Hepatocyte (in vitro differentiated cells): Measurements from ENCODE around the gene PROK1.

Experiments used
- CTCF ChIP-seq: fragments of 200-600 bp; sonication (generic); IDR thresholded peaks from 2 replicates; pipeline ENCODE4 v1.5.1; 2016; ENCODE audit warnings: antibody characterized with exemption, mild to moderate bottlenecking; ENCODE audit not compliant: poor library complexity
- EZH2 ChIP-seq: fragments of 200-600 bp; sonication (generic); IDR thresholded peaks from 2 replicates; pipeline ENCODE4 v1.6.1; 2016; ENCODE audit warnings: antibody characterized with exemption, mild to moderate bottlenecking, borderline replicate concordance
- EZH2phosphoT487 ChIP-seq: fragments of 200-600 bp; sonication (generic); IDR thresholded peaks from one replicate; pipeline ENCODE4 v1.6.1; 2018; ENCODE audit warnings: antibody characterized with exemption, mild to moderate bottlenecking, low read depth, moderate library complexity; ENCODE audit not compliant: unreplicated experiment, severe bottlenecking

GRCh38 chr1:110495926-110496600, 45.1 kb downstream of the PROK1 start:
- TF ChIP-seq EZH2 (no peak), CTCF (peak; percentile 91), EZH2phosphoT487 (no peak)
